K562 (cell line): ENCODE measurements around the gene PEX7. TPM values are rescaled to one million over a fixed set of nuclear protein-coding genes. Genes with fewer than 3 reads are reported as not detected.

Experiments used
- CCAR2 ChIP-seq: fragments of 200-400 bp; formaldehyde crosslinking; IDR thresholded peaks from 2 replicates; pipeline ENCODE4 v1.6.1; 2017; ENCODE audit warnings: mild to moderate bottlenecking, low read depth, low read length
- CCNT2 ChIP-seq: IDR thresholded peaks from 2 replicates; pipeline ENCODE4 v1.6.1; 2011; ENCODE audit warnings: borderline replicate concordance, low read depth, mild to moderate bottlenecking, moderate library complexity, mixed read lengths, low read length; ENCODE audit not compliant: insufficient read length; ENCODE audit errors: extremely low read depth
- DEAF1 ChIP-seq: fragments of 450-650 bp; formaldehyde crosslinking; IDR thresholded peaks from 2 replicates; pipeline ENCODE4 v1.4.0; 2020; ENCODE audit warnings: mild to moderate bottlenecking, moderate library complexity
- JUND ChIP-seq, 2 experiments: IDR thresholded peaks; 2 replicates in 1 of 2; 3 replicates in 1 of 2; pipeline ENCODE4 v1.6.1; 2011; ENCODE audit warnings: borderline replicate concordance in 2 of 2, low read depth in 2 of 2, low read length in 2 of 2, improper control_type of control experiment in 1 of 2, missing biosample characterization in 1 of 2, missing genetic modification characterization in 1 of 2, missing genetic modification reagents in 1 of 2
- MAFG ChIP-seq: fragments of 450-650 bp; conservative IDR thresholded peaks from 2 replicates; pipeline ENCODE4 v1.6.1; 2016; ENCODE audit warnings: missing genetic modification characterization, missing compliant biosample characterization
- MEF2A ChIP-seq: IDR thresholded peaks from 2 replicates; pipeline ENCODE4 v1.6.1; 2011; ENCODE audit warnings: low read depth, mild to moderate bottlenecking, low read length, moderate library complexity; ENCODE audit not compliant: control insufficient read depth
- NCOA6 ChIP-seq: fragments of 450-650 bp; IDR thresholded peaks from 2 replicates; pipeline ENCODE4 v1.6.1; 2017; ENCODE audit warnings: mild to moderate bottlenecking
- NFYB ChIP-seq: IDR thresholded peaks from 2 replicates; pipeline ENCODE4 v1.6.1; 2011; ENCODE audit warnings: mild to moderate bottlenecking, moderate library complexity; ENCODE audit not compliant: insufficient read length; ENCODE audit errors: extremely low read depth
- NONO ChIP-seq, 2 experiments: fragments of 200-400 bp in 1 of 2; fragments of 450-650 bp in 1 of 2; formaldehyde crosslinking in 1 of 2; IDR thresholded peaks; 2 replicates each; pipeline ENCODE4 v1.6.1; 2017; ENCODE audit warnings: low read depth in 2 of 2, mild to moderate bottlenecking in 2 of 2, moderate library complexity in 2 of 2, low read length in 1 of 2
- POLR2B ChIP-seq: fragments of 450-650 bp; IDR thresholded peaks from 2 replicates; pipeline ENCODE4 v1.6.1; 2018; ENCODE audit warnings: low read depth; ENCODE audit not compliant: partially characterized antibody
- POU5F1 ChIP-seq: fragments of 150-350 bp; IDR thresholded peaks from 2 replicates; pipeline ENCODE4 v1.6.1; 2014; ENCODE audit warnings: borderline replicate concordance, low read length, low read depth, mild to moderate bottlenecking; ENCODE audit not compliant: partially characterized antibody
- RCOR1 ChIP-seq, 2 experiments: IDR thresholded peaks; 2 replicates each; pipeline ENCODE4 v1.6.1; 2012; ENCODE audit warnings: low read depth in 2 of 2, low read length in 2 of 2, borderline replicate concordance in 1 of 2, improper control_type of control experiment in 1 of 2
- RFX1 ChIP-seq: fragments of 450-650 bp; IDR thresholded peaks from 2 replicates; pipeline ENCODE4 v1.6.1; 2016; ENCODE audit warnings: mild to moderate bottlenecking, moderate library complexity
- SMAD2 ChIP-seq: fragments of 150-350 bp; IDR thresholded peaks from 2 replicates; pipeline ENCODE4 v1.6.1; 2014; ENCODE audit warnings: low read depth, mild to moderate bottlenecking, low read length
- SOX6 ChIP-seq: fragments of 450-650 bp; IDR thresholded peaks from 2 replicates; pipeline ENCODE4 v1.6.1; 2014; ENCODE audit warnings: mild to moderate bottlenecking
- TARDBP ChIP-seq: fragments of 450-650 bp; IDR thresholded peaks from 2 replicates; pipeline ENCODE4 v1.6.1; 2016
- XRCC3 ChIP-seq: fragments of 450-650 bp; IDR thresholded peaks from 2 replicates; pipeline ENCODE4 v1.6.1; 2017; ENCODE audit warnings: mild to moderate bottlenecking, moderate library complexity
- ZBTB5 ChIP-seq: fragments of 450-650 bp; IDR thresholded peaks from 2 replicates; pipeline ENCODE4 v1.6.1; 2017; ENCODE audit warnings: antibody characterized with exemption
- ZBTB7A ChIP-seq: IDR thresholded peaks from 2 replicates; pipeline ENCODE4 v1.6.1; 2011; ENCODE audit warnings: low read depth, mild to moderate bottlenecking, low read length, moderate library complexity, borderline replicate concordance; ENCODE audit not compliant: control insufficient read depth
- ZNF316 ChIP-seq: fragments of 450-650 bp; IDR thresholded peaks from 2 replicates; pipeline ENCODE4 v1.6.1; 2016
- ZNF583 ChIP-seq: fragments of 250-450 bp; sonication (Bioruptor Pico); IDR thresholded peaks from 2 replicates; pipeline ENCODE4 v1.4.0; 2020
- ZNF717 ChIP-seq: fragments of 250-450 bp; sonication (Bioruptor Pico); IDR thresholded peaks from 2 replicates; pipeline ENCODE4 v1.5.0; 2021
- polyA plus RNA-seq, 8 experiments: library from polyadenylated mRNA; depleted of rRNA in 4 of 8; stranded (reverse) in 5 of 8; unstranded in 3 of 8; fragments of >200 nt; fragmentation: Nextera tagmentation in 2 of 8; fragmentation: Illumina TruSeq in 1 of 8; extraction: Ambion mirVana in 2 of 8; extraction: Trizol in 1 of 8; gene quantifications; 2 replicates each; pipeline versions ENCODE4 v1.2.1 to v1.2.3, GENCODE V29; 2011 to 2014; ENCODE audit warnings: inconsistent platforms in 1 of 8, missing spikeins in 1 of 8
- total RNA-seq, 7 experiments: library from RNA; depleted of rRNA in 6 of 7; stranded (reverse); fragments of >200 nt in 6 of 7; fragmentation: Illumina TruSeq in 2 of 7; extraction: Trizol in 2 of 7; gene quantifications; 2 replicates each; pipeline versions ENCODE4 v1.2.1 to v1.2.3, GENCODE V29; 2011 to 2021; ENCODE audit warnings: low replicate concordance in 1 of 7
- TF ChIP-seq, protein P1 (sequence below): sonication (generic); formaldehyde crosslinking; IDR thresholded peaks from 2 replicates; pipeline ENCODE4 v1.8.1; 2023; ENCODE audit warnings: mild to moderate bottlenecking, missing genetic modification reagents
- TF ChIP-seq, protein P2 (sequence below), 2 experiments: fragments of 200-800 bp in 1 of 2; sonication (Bioruptor generic) in 1 of 2; sonication (generic) in 1 of 2; formaldehyde crosslinking in 1 of 2; IDR thresholded peaks in 1 of 2; conservative IDR thresholded peaks in 1 of 2; 2 replicates each; pipeline versions ENCODE4 v1.5.0 to v1.6.1; 2016 to 2020; ENCODE audit warnings: missing compliant biosample characterization in 1 of 2, missing genetic modification characterization in 1 of 2, missing genetic modification reagents in 1 of 2

The PEX7 gene
- total and polyA plus RNA-seq, 9 of the 15 experiments (the other 6 are each of a cell fraction or from before 2014, with no cell fraction given), result 1.6 to 12.9 (median 9.1) TPM

GRCh38 chr6:136886091-136886490, 63.7 kb downstream of the PEX7 start (continued):
- TF ChIP-seq NONO (IDR thresholded peaks at IDR 0.05; ENCODE audit: low read depth in 2 of 2, low read length in 1 of 2) (no peak), MEF2A (no peak), ZNF583 (CRISPR knock-in tag) (no peak), ZBTB5 (no peak), DEAF1 (CRISPR knock-in tag) (no peak), NCOA6 (no peak), POLR2B (no peak), POU5F1 (no peak), SOX6 (0 out of 2 replicates have a peak, but pooled peaks have one; percentile 40), JUND (IDR thresholded peaks at IDR 0.05; ENCODE audit: borderline replicate concordance, low read depth, low read length) (peak; percentile 86), JUND (tag; IDR thresholded peaks at IDR 0.05; ENCODE audit: borderline replicate concordance, low read depth, low read length) (peak; percentile 87; the same call in 2 of the 3 replicates), TARDBP (no peak), NFYB (no peak), CCNT2 (no peak), CCAR2 (no peak), ZBTB7A (no peak), RCOR1 (IDR thresholded peaks at IDR 0.05; ENCODE audit: borderline replicate concordance in 1 of 2, low read depth in 2 of 2, low read length in 2 of 2) (no peak), MAFG (tag) (peak; percentile 45; the same call in 1 of the 2 replicates), SMAD2 (no peak), RFX1 (no peak), XRCC3 (no peak), ZNF316 (peak; percentile 64), ZNF717 (CRISPR knock-in tag) (no peak)
- TF ChIP-seq, protein P1, sequence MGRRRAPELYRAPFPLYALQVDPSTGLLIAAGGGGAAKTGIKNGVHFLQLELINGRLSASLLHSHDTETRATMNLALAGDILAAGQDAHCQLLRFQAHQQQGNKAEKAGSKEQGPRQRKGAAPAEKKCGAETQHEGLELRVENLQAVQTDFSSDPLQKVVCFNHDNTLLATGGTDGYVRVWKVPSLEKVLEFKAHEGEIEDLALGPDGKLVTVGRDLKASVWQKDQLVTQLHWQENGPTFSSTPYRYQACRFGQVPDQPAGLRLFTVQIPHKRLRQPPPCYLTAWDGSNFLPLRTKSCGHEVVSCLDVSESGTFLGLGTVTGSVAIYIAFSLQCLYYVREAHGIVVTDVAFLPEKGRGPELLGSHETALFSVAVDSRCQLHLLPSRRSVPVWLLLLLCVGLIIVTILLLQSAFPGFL (CRISPR knock-in tag), result no peak
- TF ChIP-seq, protein P2, sequence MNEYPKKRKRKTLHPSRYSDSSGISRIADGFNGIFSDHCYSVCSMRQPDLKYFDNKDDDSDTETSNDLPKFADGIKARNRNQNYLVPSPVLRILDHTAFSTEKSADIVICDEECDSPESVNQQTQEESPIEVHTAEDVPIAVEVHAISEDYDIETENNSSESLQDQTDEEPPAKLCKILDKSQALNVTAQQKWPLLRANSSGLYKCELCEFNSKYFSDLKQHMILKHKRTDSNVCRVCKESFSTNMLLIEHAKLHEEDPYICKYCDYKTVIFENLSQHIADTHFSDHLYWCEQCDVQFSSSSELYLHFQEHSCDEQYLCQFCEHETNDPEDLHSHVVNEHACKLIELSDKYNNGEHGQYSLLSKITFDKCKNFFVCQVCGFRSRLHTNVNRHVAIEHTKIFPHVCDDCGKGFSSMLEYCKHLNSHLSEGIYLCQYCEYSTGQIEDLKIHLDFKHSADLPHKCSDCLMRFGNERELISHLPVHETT (CRISPR knock-in tag; conservative IDR thresholded peaks at IDR 0.05 in 1 of 2, IDR thresholded peaks at IDR 0.05 in 1 of 2), result no peak
